Peyer's patch (tissue), 4 donors: ENCODE results near the gene ZBTB16.

Experiments used
- CTCF ChIP-seq, 6 experiments: fragments of 450-650 bp in 4 of 6; fragments of 200-600 bp in 2 of 6; sonication (generic) in 1 of 6; IDR thresholded peaks; one replicate each; pipeline ENCODE4 v1.5.1; 2017 to 2019; ENCODE audit warnings: antibody characterized with exemption in 6 of 6, mild to moderate bottlenecking in 3 of 6, moderate library complexity in 1 of 6
- POLR2A ChIP-seq, 2 donors: fragments of 450-650 bp; IDR thresholded peaks; one replicate each; pipeline ENCODE4 v1.5.1; 2017; ENCODE audit warnings: antibody characterized with exemption in 2 of 2, mild to moderate bottlenecking in 2 of 2, moderate library complexity in 2 of 2

GRCh38 chr11:114122686-114123085 is 63.2 kb downstream of the ZBTB16 start:
- TF ChIP-seq POLR2A (IDR thresholded peaks at IDR 0.05) = no peak
- TF ChIP-seq CTCF (IDR thresholded peaks at IDR 0.05) = no peak
